Inferior parietal cortex (tissue), 1 donor: ENCODE measurements around the gene NLRC5.
A peak's percentile ranks its signal among the peaks of the same experiment; 100 is the strongest.

ENCODE experiments used
- DNase-seq: peaks from one replicate; pipeline ENCODE4 v3.0.0-alpha.2; 2016; ENCODE audit errors: extremely low spot score

Gene NLRC5

GRCh38 chr16:56988948-56989945 is at the start of gene NLRC5:
Gene NLRC5 (plus strand): TSS chr16:56989557. CDS start chr16:57020713, 31,156 bp downstream.
- peak; percentile 68 for DNase-seq

GRCh38 chr16:56939801-56940200 is 49.6 kb upstream of the NLRC5 start:
- no peak for DNase-seq

- DNase-seq: no peak
Measured at GRCh38 chr16:56941092-56941491, 48.3 kb upstream of the NLRC5 start.

DNA sequence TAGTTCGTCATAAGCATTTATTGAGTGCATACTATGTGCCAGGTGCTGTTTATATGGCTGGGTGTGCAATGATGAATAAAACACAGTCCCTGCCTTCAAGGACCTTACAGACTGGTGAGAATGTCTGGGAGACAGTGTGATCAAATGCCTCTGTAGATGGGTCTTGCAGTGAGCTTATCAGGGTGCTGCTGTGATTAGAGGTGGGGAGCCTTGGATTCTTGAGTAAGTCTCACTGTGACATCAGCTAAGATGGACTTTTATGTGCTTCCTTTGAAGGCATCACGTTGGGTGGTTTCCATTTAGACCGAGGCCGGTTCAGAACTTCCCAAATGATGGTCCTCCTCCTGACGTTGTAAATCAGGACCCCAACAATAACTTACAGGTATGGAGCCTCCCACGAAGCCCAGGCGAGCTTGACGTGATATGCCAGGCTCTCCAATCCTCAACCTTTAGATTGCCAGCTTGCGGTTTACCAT is 47.5 kb upstream of the NLRC5 start:
- no peak for DNase-seq

DNA sequence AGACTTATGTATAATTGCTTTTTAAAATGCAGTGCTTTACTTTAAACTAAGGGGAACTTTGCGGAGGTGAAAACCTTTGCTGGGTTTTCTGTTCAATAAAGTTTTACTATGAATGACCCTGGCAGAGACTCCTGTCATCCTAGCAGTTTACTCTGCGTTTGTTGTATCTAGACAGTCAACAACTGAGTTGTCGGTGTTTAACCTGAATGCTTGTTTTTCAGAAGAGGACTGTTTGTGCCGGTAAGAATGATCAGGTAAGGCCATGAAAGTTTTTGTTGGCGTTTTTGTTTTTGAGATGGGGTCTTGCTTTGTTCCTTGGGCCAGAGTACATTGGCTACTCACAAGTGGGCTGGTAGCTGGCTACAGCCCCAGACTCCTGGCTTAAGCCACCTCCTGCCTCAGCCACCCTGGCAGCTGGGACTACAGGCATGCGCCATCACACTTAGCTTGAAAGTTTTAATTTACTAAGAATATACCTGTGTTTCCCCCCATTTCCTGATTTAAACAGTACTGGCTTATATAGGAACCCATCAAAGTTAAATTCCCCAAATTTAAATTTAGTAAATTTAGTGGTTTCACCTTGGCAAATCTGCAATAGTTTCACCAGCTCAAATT is 45.5 kb upstream of the NLRC5 start:
- DNase-seq: no peak

DNA sequence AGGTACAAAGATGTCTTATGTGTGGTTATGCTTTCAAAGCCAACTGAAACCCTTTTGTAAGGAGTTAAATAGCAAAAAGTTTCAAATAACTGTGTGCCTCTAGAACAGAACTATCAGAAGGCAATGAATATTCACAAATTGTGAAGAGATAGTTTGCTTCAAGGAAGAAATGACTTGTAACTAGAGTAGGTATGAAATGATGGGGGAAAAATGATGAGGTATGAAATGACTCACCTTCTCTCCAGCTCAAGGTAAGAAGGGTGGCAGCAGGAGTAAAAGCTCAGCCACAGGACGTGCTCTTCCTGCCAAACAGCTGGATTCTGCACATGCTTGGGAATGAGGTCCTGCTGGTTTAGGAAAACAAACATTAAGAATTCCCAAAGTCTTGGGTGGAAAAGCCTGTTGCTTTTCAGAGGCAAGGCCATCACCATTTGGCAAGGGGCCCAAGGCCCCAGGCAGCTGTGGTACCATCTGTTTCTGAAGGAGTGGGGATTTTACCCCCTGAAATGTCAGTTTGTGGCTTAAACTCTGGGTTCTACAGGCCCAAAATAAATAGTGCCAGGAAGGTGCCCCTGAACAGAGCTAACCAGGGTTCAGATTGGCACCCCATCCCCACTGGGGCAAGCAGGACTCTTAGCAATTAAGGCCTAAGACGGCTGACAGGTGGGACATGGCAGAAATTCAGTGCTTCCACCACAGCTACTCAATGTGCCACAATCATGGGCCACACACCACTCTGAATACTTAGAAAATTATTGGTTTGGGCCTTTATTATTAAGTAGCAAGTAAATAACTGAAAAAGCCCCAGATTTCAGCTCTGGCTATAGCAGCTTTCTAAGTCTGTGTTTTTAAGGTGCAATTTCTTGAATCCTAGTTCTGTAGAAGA is 44.2 kb upstream of the NLRC5 start:
- no peak for DNase-seq

GRCh38 chr16:56945847-56946527 is 43.4 kb upstream of the NLRC5 start:
- DNase-seq: no peak

DNA sequence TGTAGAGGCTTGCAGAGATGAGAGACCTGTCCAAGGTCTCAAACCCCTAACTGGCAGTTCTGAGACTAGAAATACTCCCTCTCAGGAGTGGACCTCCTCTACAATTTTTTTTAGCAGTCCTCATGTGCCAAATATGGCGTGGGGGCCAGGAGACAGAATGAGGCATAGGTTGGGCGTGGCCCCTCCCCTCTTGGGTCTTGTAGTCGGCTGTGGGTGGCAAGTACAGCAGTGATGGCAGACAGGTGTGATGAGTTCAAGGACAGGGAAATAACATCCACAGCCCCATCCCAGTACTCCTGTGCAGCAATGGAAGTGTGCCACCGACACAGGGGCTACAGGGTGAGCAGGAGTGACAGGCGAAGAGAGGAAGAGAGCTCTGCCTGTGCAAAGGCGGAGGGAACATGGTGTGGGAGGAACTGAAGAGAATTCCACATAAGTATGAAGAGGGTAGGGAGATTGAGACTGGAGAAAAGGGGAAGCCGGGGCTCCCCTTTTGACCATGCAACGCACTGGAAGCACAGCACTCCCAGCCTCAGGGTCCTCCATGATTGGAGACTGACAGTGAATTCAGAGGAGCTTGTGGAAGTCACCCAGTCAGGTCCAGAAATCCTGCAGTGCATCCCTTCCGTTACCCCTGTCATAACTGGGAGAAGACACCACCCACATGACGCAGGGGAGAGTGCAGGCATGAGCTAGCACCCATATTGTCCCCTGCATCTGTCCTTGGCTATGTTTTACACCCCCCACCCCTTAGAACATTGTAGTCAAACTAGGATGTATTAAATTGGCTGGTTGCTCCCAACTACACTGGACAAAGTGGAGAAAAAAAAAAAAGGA is 42.4 kb upstream of the NLRC5 start:
- DNase-seq: no peak

- no peak for DNase-seq
Measured at GRCh38 chr16:56947604-56947995, 41.8 kb upstream of the NLRC5 start.

DNA sequence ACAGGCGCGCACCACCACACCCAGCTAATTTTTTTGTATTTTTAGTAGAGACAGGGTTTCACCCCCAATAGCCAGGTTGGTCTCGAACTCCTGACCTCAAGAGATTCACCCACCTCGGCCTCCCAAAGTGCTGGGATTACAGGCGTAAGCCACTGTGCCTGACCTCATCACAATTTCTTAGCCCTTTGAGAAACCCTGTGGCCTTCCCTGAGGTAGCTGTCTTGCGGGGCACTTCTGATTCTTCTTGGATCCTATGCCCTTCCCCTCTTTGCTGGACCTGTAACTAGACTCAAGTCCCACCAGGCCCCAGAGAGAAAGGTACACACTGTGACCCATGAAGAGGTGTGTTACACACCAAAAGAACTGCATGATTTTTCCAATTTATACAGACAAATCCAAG is 41.1 kb upstream of the NLRC5 start:
- no peak for DNase-seq

DNA sequence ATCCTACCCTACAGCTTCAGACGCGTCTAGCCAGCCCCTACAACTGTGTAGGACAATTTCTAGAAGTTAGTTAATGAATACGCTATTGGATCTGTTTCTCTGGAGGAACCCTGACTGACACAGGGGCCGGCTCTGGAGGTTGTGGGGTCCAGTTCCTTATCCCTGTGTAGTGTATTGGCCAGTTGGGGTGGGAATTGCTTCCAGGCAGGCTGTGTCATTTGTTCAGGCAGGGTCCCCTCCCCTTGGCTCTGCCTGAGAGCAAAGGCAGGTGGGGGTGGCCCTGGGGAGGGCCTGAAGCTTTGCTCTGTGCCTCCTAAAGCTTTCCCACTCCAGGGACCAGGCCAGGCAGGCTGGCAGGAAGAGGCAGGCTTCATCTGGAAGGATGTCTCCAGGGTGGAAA is 39.3 kb upstream of the NLRC5 start:
- no peak for DNase-seq

GRCh38 chr16:56950455-56950854 is 38.9 kb upstream of the NLRC5 start:
- DNase-seq: no peak

DNA sequence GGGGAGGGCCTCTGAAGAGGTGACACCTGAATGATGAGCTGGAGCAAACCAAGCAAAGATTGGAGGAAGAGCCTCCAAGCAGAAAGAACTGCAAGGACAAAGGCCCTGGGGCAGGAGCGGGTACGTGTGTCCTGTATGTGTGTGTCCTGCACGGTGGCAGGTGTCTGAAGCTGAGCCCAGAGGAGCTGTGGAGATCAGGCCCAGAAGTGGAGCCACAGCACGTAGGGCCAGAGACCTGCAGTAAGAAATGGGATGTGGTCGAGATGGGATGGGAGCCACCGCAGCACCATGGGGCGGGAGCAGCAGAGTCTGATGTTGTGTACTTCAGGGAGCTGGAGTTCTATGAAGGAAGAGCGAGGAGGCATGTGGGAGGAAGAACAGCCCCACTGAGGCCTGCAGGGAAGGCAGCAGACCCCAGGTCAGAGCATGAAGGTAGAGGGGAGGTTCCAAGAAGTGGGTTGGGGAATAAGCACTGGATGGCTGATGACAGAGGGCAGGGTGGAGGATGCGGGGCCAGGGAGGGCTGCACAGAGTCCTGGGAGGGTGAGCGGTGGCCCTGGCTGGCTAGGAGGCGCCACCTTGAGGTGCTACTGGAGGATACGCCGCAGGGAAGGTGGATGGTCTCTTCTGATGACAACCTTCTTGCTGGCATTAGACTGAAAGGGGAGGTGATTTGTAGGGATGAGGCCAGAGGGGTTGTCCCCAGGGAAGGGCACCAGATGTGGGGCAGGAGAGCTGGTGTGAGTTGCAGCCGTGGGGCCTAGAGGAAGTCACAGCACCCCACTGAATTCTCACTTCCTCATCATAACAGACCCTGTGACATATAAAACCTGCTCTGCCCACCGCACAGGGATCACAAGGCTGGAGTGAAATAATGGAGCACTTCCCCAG is 38.2 kb upstream of the NLRC5 start:
- DNase-seq: no peak

GRCh38 chr16:56953006-56953405 is 36.4 kb upstream of the NLRC5 start:
- DNase-seq: no peak

GRCh38 chr16:56956076-56956475 is 33.3 kb upstream of the NLRC5 start:
- DNase-seq: no peak

DNA sequence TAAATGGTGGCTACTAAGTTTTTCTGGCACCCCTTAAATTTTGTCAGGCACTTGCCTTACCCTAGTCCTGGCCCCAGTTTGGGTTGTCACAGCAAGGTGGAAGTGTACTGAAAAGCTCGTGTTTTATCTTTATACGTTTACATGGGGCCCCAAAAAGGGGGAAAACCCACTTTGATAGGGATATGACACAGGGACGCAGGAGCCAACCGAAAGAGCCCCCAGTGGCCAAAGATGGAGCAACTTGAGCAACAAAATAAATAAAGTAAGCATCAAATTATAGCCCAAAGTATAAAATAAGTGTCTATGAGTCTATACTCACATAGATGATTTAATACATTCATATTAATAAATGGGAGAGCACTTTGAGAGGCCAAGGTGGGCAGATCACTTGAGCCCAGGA is 32.6 kb upstream of the NLRC5 start:
- DNase-seq: no peak

- no peak for DNase-seq
Measured at GRCh38 chr16:56960681-56961281, 28.6 kb upstream of the NLRC5 start.

DNA sequence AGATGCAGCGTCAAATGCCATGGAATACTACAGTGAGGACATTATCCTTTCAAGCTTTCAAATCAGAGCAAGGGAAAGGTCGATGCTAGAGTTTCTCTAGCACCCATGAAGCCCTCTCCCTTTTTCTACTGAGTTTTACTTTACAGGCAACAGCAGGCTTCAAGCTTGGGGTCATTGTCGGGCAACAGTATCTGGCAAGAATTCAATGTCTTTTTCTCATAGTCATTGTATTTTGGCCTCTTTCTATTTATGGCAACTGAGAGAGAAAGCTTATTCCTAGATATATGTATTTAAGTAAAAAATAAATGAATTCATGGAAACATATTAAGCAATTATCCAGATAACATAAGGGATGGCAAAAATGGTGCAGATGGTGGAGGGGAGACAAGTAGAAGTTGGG is 28.0 kb upstream of the NLRC5 start:
- no peak for DNase-seq

DNA sequence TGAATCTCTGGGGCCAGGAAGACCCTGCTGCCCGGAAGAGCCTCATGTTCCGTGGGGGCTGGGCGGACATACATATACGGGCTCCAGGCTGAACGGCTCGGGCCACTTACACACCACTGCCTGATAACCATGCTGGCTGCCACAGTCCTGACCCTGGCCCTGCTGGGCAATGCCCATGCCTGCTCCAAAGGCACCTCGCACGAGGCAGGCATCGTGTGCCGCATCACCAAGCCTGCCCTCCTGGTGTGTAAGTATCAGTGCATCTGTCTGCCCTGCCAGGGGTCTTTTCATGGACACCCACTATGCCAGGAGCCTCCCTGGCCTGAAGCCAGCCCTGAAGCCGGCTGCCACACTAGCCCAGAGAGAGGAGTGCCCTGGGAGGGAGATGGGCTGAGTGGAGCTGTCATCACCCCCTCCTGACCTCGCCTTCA is 27.5 kb upstream of the NLRC5 start, which contains the start of gene CETP:
CETP (plus strand) TSS at position 100 of the 431 bp plus-strand sequence; CDS start at position 130, 30 bp downstream.
- no peak for DNase-seq
